ENCODE data around the gene CDKL5.

Gene CDKL5

GRCh38 chrX:18561020-18561419 is 135.6 kb downstream of the CDKL5 start:
- DNase-seq, result no peak
- Mint-ChIP-seq H3K27me3 (ENCODE audit: low read depth, poor library complexity) (no peaks in the 10 kb centered on the region), H3K36me3 (ENCODE audit: low read depth) (peaks cover 5% of the 10 kb centered on the region), H3K9me3 (peaks cover 25% of the 10 kb centered on the region), H3K4me3 (no peak overlapping the region), H3K27ac (no peak overlapping the region), H3K4me1 (no peaks in the 10 kb centered on the region)
- no peak for TF ChIP-seq CTCF (IDR thresholded peaks at IDR 0.05)

DNA sequence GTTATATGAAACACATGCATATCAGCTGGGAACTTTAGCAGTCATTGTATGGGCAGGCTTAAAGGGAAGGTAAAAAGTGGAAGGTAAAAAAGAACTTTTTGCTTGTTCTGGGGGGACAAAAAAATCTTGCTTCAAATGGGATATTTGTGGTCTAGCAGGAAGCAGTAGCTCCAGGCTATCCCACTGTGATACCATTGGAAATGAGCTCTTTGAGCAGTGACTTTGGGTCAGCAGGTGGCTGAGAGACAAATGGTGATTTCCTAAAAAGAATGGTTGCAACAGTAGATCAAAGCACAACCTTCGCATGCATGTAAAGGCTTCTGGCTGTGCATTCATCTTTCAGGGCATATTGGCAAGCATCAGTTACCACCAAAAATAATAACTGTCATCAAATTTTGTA is 140.3 kb downstream of the CDKL5 start:
- Mint-ChIP-seq H3K27me3 (ENCODE audit: low read depth, poor library complexity) (no peaks in the 10 kb centered on the region), H3K4me1 (no peaks in the 10 kb centered on the region), H3K27ac (no peak overlapping the region), H3K4me3 (no peak overlapping the region), H3K9me3 (peaks cover 27% of the 10 kb centered on the region), H3K36me3 (ENCODE audit: low read depth) (peaks cover 12% of the 10 kb centered on the region)
- no peak for TF ChIP-seq CTCF (IDR thresholded peaks at IDR 0.05)
- DNase-seq, result no peak

- TF ChIP-seq CTCF (IDR thresholded peaks at IDR 0.05), result no peak
- Mint-ChIP-seq H3K9me3 (peaks cover 27% of the 10 kb centered on the region), H3K4me1 (no peaks in the 10 kb centered on the region), H3K27ac (no peak overlapping the region), H3K36me3 (ENCODE audit: low read depth) (peaks cover 12% of the 10 kb centered on the region), H3K4me3 (no peak overlapping the region), H3K27me3 (ENCODE audit: low read depth, poor library complexity) (no peaks in the 10 kb centered on the region)
- no peak for DNase-seq
Observed at GRCh38 chrX:18566748-18567147, 141.3 kb downstream of the CDKL5 start.

DNA sequence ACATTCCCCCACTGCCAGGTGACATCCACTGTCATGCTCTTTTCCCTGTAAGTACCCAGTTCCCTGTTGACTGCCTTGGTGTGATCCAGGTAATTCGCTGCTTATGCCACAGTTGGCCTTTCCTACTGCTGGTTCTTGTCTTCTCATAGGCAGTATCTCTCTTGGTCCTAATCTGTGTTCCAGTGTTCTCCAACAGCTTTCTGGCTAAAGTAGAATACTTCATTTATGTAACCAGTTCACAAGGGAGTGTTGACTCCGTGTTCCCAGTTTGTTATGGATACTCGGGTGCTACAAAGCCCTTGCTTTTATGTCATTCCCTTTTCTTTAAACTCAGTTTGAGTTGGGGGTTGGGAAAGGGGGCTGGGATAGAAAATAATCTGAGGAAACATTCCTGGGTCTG is 148.1 kb downstream of the CDKL5 start:
- Mint-ChIP-seq H3K4me3 (no peak overlapping the region), H3K27ac (no peak overlapping the region), H3K4me1 (peaks cover 8% of the 10 kb centered on the region), H3K27me3 (ENCODE audit: low read depth, poor library complexity) (no peaks in the 10 kb centered on the region), H3K36me3 (ENCODE audit: low read depth) (no peaks in the 10 kb centered on the region), H3K9me3 (peaks cover 27% of the 10 kb centered on the region)
- DNase-seq, result no peak
- no peak for TF ChIP-seq CTCF (IDR thresholded peaks at IDR 0.05)

DNA sequence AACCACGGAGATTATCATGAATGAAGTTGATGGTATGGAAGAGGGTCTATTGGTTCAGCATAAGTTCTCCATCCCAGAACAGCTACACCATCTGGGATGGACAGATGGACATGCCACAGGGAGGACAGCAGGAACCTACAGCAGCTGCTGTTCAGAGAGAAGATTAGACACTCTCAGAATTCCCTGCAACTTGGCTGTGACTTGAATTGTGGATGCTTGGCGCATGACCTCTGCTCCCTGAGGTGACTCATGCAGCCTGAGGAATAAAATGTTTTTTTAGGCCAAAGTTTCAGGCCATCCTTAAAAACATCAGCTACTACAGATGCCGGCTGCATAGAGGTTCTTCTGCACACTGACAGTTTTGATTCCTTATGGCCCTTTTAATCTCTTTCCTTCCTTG is 149.2 kb downstream of the CDKL5 start:
- H3K9me3 Mint-ChIP-seq, result peaks cover 22% of the 10 kb centered on the region
- no peaks in the 10 kb centered on the region for H3K27me3 Mint-ChIP-seq (ENCODE audit: low read depth, poor library complexity)
- no peak for DNase-seq
- no peak for TF ChIP-seq CTCF (IDR thresholded peaks at IDR 0.05)
- H3K4me1 Mint-ChIP-seq, result peaks cover 8% of the 10 kb centered on the region
- H3K4me3 Mint-ChIP-seq, result no peak overlapping the region
- no peaks in the 10 kb centered on the region for H3K36me3 Mint-ChIP-seq (ENCODE audit: low read depth)
- H3K27ac Mint-ChIP-seq, result no peak overlapping the region

- no peak for DNase-seq
- Mint-ChIP-seq H3K9me3 (peaks cover 22% of the 10 kb centered on the region), H3K27me3 (ENCODE audit: low read depth, poor library complexity) (no peaks in the 10 kb centered on the region), H3K4me3 (no peak overlapping the region), H3K4me1 (peaks cover 8% of the 10 kb centered on the region), H3K36me3 (ENCODE audit: low read depth) (no peaks in the 10 kb centered on the region), H3K27ac (no peak overlapping the region)
- TF ChIP-seq CTCF (IDR thresholded peaks at IDR 0.05), result no peak
Observed at GRCh38 chrX:18575744-18576143, 150.3 kb downstream of the CDKL5 start.

Data from nephron progenitor cell (in vitro differentiated cells).